ENCODE results near the gene SMG7. TPM values are rescaled to one million over a fixed set of nuclear protein-coding genes. Genes with fewer than 3 reads are reported as not detected.

The SMG7 gene
- polyA plus RNA-seq, 1 donor from 2014 or later = 19.1 TPM

GRCh38 chr1:183438060-183438459, 34.2 kb upstream of the SMG7 start:
- TF ChIP-seq CTCF (IDR thresholded peaks at IDR 0.05; ENCODE audit: poor library complexity, severe bottlenecking) = no peak
- no peak for TF ChIP-seq POLR2AphosphoS5 (IDR thresholded peaks at IDR 0.05)
- TF ChIP-seq EZH2 (IDR thresholded peaks at IDR 0.05; ENCODE audit: borderline replicate concordance, insufficient read depth, low read length, poor library complexity, severe bottlenecking) = no peak
- TF ChIP-seq SMC3 (conservative IDR thresholded peaks at IDR 0.05; ENCODE audit: poor library complexity) = no peak
- TF ChIP-seq MXI1 (conservative IDR thresholded peaks at IDR 0.05; ENCODE audit: poor library complexity, severe bottlenecking) = no peak

GRCh38 chr1:183443011-183443410, 29.3 kb upstream of the SMG7 start:
- Histone ChIP-seq H3K79me2 (replicated peaks; ENCODE audit: insufficient read depth, low read length) (no peaks in the 10 kb centered on the region), H3K36me3 (ENCODE audit: insufficient read depth, low read length) (no peaks in the 10 kb centered on the region), H3K27ac (ENCODE audit: low read length) (peak overlapping the region; percentile 86), H3K4me2 (ENCODE audit: low read length) (peak overlapping the region; percentile 63), H3K4me3 (ENCODE audit: low read length) (peak overlapping the region; percentile 17), H3K9me3 (ENCODE audit: low read length) (peaks cover 5% of the 10 kb centered on the region), H3K9ac (ENCODE audit: low read length) (peak overlapping the region; percentile 52), H3F3A (ENCODE audit: insufficient read depth, low read length, poor library complexity, severe bottlenecking) (no peaks in the 10 kb centered on the region), H3K9me2 (ENCODE audit: insufficient read depth, low read length) (no peaks in the 10 kb centered on the region), H4K20me1 (ENCODE audit: insufficient read depth) (no peaks in the 10 kb centered on the region), H2AFZ (ENCODE audit: low read depth, low read length) (peak overlapping the region; percentile 22), H3K27me3 (ENCODE audit: insufficient read depth, low read depth, low read length) (no peaks in the 10 kb centered on the region)
- TF ChIP-seq EP300 (conservative IDR thresholded peaks at IDR 0.05; ENCODE audit: poor library complexity, severe bottlenecking) (peak; percentile 82), POLR2AphosphoS5 (IDR thresholded peaks at IDR 0.05) (peak; percentile 64), MXI1 (conservative IDR thresholded peaks at IDR 0.05; ENCODE audit: poor library complexity, severe bottlenecking) (no peak), REST (IDR thresholded peaks at IDR 0.05; ENCODE audit: borderline replicate concordance) (peak; percentile 59), RAD21 (conservative IDR thresholded peaks at IDR 0.05) (peak; percentile 11), SMC3 (conservative IDR thresholded peaks at IDR 0.05; ENCODE audit: poor library complexity) (peak; percentile 25), TAF1 (IDR thresholded peaks at IDR 0.05; ENCODE audit: low read depth) (no peak), CTCF (IDR thresholded peaks at IDR 0.05; ENCODE audit: poor library complexity, severe bottlenecking) (no peak), EZH2 (IDR thresholded peaks at IDR 0.05; ENCODE audit: borderline replicate concordance, insufficient read depth, low read length, poor library complexity, severe bottlenecking) (no peak)

More at GRCh38 chr1:183438060-183438459, 34.2 kb upstream of the SMG7 start:
- Histone ChIP-seq H3F3A (ENCODE audit: insufficient read depth, low read length, poor library complexity, severe bottlenecking) (no peaks in the 10 kb centered on the region), H3K4me3 (ENCODE audit: low read length) (no peak overlapping the region), H3K27ac (ENCODE audit: low read length) (no peak overlapping the region), H3K27me3 (ENCODE audit: insufficient read depth, low read depth, low read length) (no peaks in the 10 kb centered on the region), H3K9ac (ENCODE audit: low read length) (no peak overlapping the region), H3K9me3 (ENCODE audit: low read length) (peaks cover 5% of the 10 kb centered on the region), H3K36me3 (ENCODE audit: insufficient read depth, low read length) (no peaks in the 10 kb centered on the region), H3K79me2 (replicated peaks; ENCODE audit: insufficient read depth, low read length) (no peaks in the 10 kb centered on the region), H2AFZ (ENCODE audit: low read depth, low read length) (no peak overlapping the region), H3K9me2 (ENCODE audit: insufficient read depth, low read length) (no peaks in the 10 kb centered on the region), H4K20me1 (ENCODE audit: insufficient read depth) (no peaks in the 10 kb centered on the region), H3K4me2 (ENCODE audit: low read length) (no peak overlapping the region)

All from neural cell (in vitro differentiated cells).